PC-3 (cell line): ENCODE data around the gene SLC24A3. TPM values are rescaled to one million over a fixed set of nuclear protein-coding genes. Genes with fewer than 3 reads are reported as not detected.

Experiments
- ATAC-seq: fragments of 200-7000 bp; cut with Tn5 transposase; 2 replicates; pipeline ENCODE4 v1.9.1; 2020; ENCODE audit warnings: mild to moderate bottlenecking, moderate library complexity
- BruUV-seq: library from RNA; stranded (reverse); fragments of 400-500 nt; replicated peaks from 2 replicates; lab custom pipeline; 2021; lab: Mats Ljungman, UMichigan
- CTCF ChIA-PET: fragments of 300-600 bp; sonication (Branson Sonifier 250); formaldehyde crosslinking; loops from one replicate; lab custom pipeline; 2022; ENCODE audit warnings: antibody characterized with exemption; lab: Charles Lee
- POLR2A ChIA-PET: fragments of 300-600 bp; sonication (Branson Sonifier 250); formaldehyde crosslinking; loops from one replicate; lab custom pipeline; 2022; ENCODE audit warnings: antibody characterized with exemption; ENCODE audit not compliant: unreplicated experiment; lab: Charles Lee
- DNase-seq: peaks from one replicate; pipeline ENCODE4 v3.0.0-alpha.2; 2015
- H2AFZ ChIP-seq: fragments of 300-600 bp; sonication (generic); 2 replicates; pipeline ENCODE4 v1.6.0; 2016; ENCODE audit warnings: antibody characterized with exemption, low read length
- H3F3A ChIP-seq: fragments of 300-600 bp; sonication (generic); one replicate; pipeline ENCODE4 v1.6.0; 2017; ENCODE audit warnings: antibody characterized with exemption, low read length, control low read depth, mild to moderate bottlenecking; ENCODE audit not compliant: unreplicated experiment
- H3K27ac ChIP-seq: fragments of 300-600 bp; sonication (generic); 2 replicates; pipeline ENCODE4 v1.5.1; 2016; ENCODE audit warnings: mild to moderate bottlenecking, low read length
- H3K27me3 ChIP-seq: fragments of 300-600 bp; sonication (generic); 2 replicates; pipeline ENCODE4 v1.6.1; 2016; ENCODE audit warnings: low read length, mixed read lengths
- H3K36me3 ChIP-seq: fragments of 300-600 bp; sonication (generic); 2 replicates; pipeline ENCODE4 v1.6.1; 2016; ENCODE audit warnings: low read depth, mixed run types, low read length, mixed read lengths
- H3K4me1 ChIP-seq: fragments of 300-600 bp; sonication (generic); 2 replicates; pipeline ENCODE4 v1.5.1; 2016; ENCODE audit warnings: low read length; ENCODE audit not compliant: insufficient read depth
- H3K4me2 ChIP-seq: fragments of 300-600 bp; sonication (generic); 2 replicates; pipeline ENCODE4 v1.6.0; 2016; ENCODE audit warnings: low read length
- H3K4me3 ChIP-seq: fragments of 300-600 bp; sonication (generic); 2 replicates; pipeline ENCODE4 v1.5.1; 2016; ENCODE audit warnings: mild to moderate bottlenecking, low read length, mixed read lengths
- H3K79me2 ChIP-seq: fragments of 300-600 bp; sonication (generic); 2 replicates; pipeline ENCODE4 v1.6.1; 2017; ENCODE audit warnings: low read length, mixed read lengths
- H3K9ac ChIP-seq: fragments of 300-600 bp; sonication (generic); 2 replicates; pipeline ENCODE4 v1.6.0; 2016; ENCODE audit warnings: mild to moderate bottlenecking, low read length
- H3K9me2 ChIP-seq: fragments of 300-600 bp; sonication (generic); replicated peaks from 2 replicates; pipeline ENCODE4 v1.6.1; 2016; ENCODE audit warnings: mixed run types, low read length, mixed read lengths
- H3K9me3 ChIP-seq: fragments of 300-600 bp; sonication (generic); 2 replicates; pipeline ENCODE4 v1.6.1; 2016; ENCODE audit warnings: low read length, mixed read lengths
- H4K20me1 ChIP-seq: fragments of 300-600 bp; sonication (generic); 2 replicates; pipeline ENCODE4 v1.6.1; 2016; ENCODE audit warnings: low read length, mixed read lengths
- CTCF ChIP-seq: fragments of 300-600 bp; sonication (generic); conservative IDR thresholded peaks from 2 replicates; pipeline ENCODE4 v1.5.1; 2017; ENCODE audit warnings: antibody characterized with exemption, low read depth, mild to moderate bottlenecking, low read length
- EZH2 ChIP-seq: fragments of 300-600 bp; sonication (generic); IDR thresholded peaks from one replicate; pipeline ENCODE4 v1.6.1; 2017; ENCODE audit warnings: antibody characterized with exemption, mild to moderate bottlenecking, low read length; ENCODE audit not compliant: unreplicated experiment
- EZH2phosphoT487 ChIP-seq: fragments of 300-600 bp; sonication (generic); IDR thresholded peaks from 2 replicates; pipeline ENCODE4 v1.6.1; 2018; ENCODE audit warnings: mild to moderate bottlenecking, antibody characterized with exemption, low read length, borderline replicate concordance
- intact Hi-C: fragments of 100-400 bp; cut with micrococcal nuclease; formaldehyde crosslinking; loops from 2 replicates; pipeline ENCODE4 v1.9.0; 2023
- total RNA-seq: library from RNA; depleted of rRNA; stranded (reverse); fragments of >200 nt; gene quantifications from 2 replicates; pipeline ENCODE4 v1.2.3, GENCODE V29; 2014

Gene SLC24A3
- total RNA-seq, 1 experiment from 2014 or later = 0.11 TPM

DNA sequence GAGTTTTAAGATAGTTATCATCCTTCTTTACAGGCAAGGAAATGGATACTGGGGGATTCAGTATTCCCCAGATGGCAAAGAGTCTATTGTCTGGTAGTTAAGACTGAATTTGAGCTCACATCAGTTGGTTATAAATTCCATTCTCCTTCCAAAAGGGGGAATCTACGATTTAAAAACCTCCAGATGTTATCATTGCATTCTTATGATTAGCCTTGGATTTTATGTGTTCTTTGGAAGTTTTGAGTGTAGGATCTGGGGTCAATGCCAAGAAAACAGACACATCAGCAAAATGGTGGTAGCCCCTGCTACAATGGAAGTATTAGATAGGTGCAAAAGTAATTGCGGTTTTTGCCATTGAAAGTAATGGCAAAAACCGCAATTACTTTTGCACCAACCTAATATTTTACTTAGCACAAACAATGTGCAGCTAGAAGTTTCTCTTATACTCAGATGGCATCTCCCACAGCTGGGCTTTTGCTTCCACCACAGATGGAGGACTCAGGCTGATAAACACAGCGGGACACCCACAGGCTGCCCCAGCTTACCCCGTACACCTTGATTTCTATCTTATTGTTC, 377.4 kb downstream of the SLC24A3 start:
- TF ChIP-seq CTCF (no peak), EZH2 (no peak), EZH2phosphoT487 (no peak)

GRCh38 chr20:19590382-19590781, 377.9 kb downstream of the SLC24A3 start:
- H3K4me2 ChIP-seq = no peak overlapping the region
- no peak overlapping the region for H3K9ac ChIP-seq
- ChIA-PET CTCF (no interaction called here), POLR2A (no interaction called here)
- no peak overlapping the region for H3K27ac ChIP-seq
- no peaks in the 10 kb centered on the region for H3K79me2 ChIP-seq
- H4K20me1 ChIP-seq = no peaks in the 10 kb centered on the region
- BruUV-seq = no TSS peak
- H3K4me1 ChIP-seq = no peaks in the 10 kb centered on the region
- DNase-seq = no peak
- intact Hi-C loops = no loop called here
- ATAC-seq = no peak
- no peaks in the 10 kb centered on the region for H3K9me3 ChIP-seq
- no peaks in the 10 kb centered on the region for H3K36me3 ChIP-seq
- peaks cover 47% of the 10 kb centered on the region for H3K27me3 ChIP-seq
- no peak overlapping the region for H3K4me3 ChIP-seq
- H3K9me2 ChIP-seq = no peaks in the 10 kb centered on the region
- TF ChIP-seq EZH2phosphoT487 (no peak), CTCF (no peak), EZH2 (no peak)
- H2AFZ ChIP-seq = no peak overlapping the region
- no peaks in the 10 kb centered on the region for H3F3A ChIP-seq

More for the DNA sequence above, 377.4 kb downstream of the SLC24A3 start:
- Histone ChIP-seq H2AFZ (no peak overlapping the region), H4K20me1 (no peaks in the 10 kb centered on the region), H3K9ac (no peak overlapping the region), H3K27me3 (peaks cover 47% of the 10 kb centered on the region), H3F3A (no peaks in the 10 kb centered on the region), H3K9me3 (no peaks in the 10 kb centered on the region), H3K79me2 (no peaks in the 10 kb centered on the region), H3K4me1 (no peaks in the 10 kb centered on the region), H3K36me3 (no peaks in the 10 kb centered on the region), H3K9me2 (no peaks in the 10 kb centered on the region), H3K4me3 (no peak overlapping the region), H3K27ac (no peak overlapping the region), H3K4me2 (no peak overlapping the region)
- ChIA-PET POLR2A (no interaction called here), CTCF (interaction anchor here (0.6 kb wide), 1 partner anchor 1274 kb away, joined by 3 read pairs; no protein-coding TSS in a partner anchor)
- ATAC-seq (no peak), DNase-seq (no peak)
- intact Hi-C loops = no loop called here
- no TSS peak for BruUV-seq

DNA sequence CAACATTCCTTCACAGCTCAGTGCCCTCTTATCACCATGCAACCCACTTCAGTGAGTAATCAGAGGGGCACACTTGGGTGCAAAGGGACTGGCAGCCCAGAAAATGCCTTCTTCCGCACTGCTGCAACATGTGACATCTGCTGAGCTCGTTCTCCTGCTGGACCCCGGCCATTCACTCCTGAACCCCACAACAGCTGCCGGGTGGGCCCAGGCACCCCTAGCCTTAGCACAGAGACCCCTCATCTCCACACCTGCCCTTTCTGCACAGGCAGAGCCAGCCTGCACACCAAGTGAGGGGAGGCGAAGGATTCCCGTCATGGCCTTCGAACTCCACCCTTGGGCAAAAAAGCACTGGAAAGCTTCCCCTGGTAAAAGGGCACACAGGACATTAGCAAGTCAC, 381.3 kb downstream of the SLC24A3 start:
- ChIA-PET POLR2A (interaction anchor here (0.6 kb wide), 1 partner anchor 1281 kb away, joined by 7 read pairs; no protein-coding TSS in a partner anchor), CTCF (no interaction called here)
- Histone ChIP-seq H3K79me2 (no peaks in the 10 kb centered on the region), H3K36me3 (no peaks in the 10 kb centered on the region), H3K4me1 (no peaks in the 10 kb centered on the region), H3K27me3 (peaks cover 42% of the 10 kb centered on the region), H3K9me2 (no peaks in the 10 kb centered on the region), H4K20me1 (no peaks in the 10 kb centered on the region), H3K9ac (no peak overlapping the region), H3K4me2 (no peak overlapping the region), H3K4me3 (no peak overlapping the region), H3F3A (no peaks in the 10 kb centered on the region), H3K9me3 (no peaks in the 10 kb centered on the region), H3K27ac (no peak overlapping the region), H2AFZ (no peak overlapping the region)
- no peak for TF ChIP-seq EZH2phosphoT487
- TF ChIP-seq CTCF = no peak
- TF ChIP-seq EZH2 = no peak
- no peak for ATAC-seq
- no TSS peak for BruUV-seq
- DNase-seq = no peak
- intact Hi-C loops = no loop called here
